K562 (cell line): ENCODE measurements around the gene REEP2. TPM values are rescaled to one million over a fixed set of nuclear protein-coding genes. Genes with fewer than 3 reads are reported as not detected.
A peak's percentile ranks its signal among the peaks of the same experiment; 100 is the strongest.

ENCODE experiments used
- CHD2 ChIP-seq: IDR thresholded peaks from 2 replicates; pipeline ENCODE4 v1.6.1; 2011; ENCODE audit warnings: low read depth, low read length
- CREM ChIP-seq: IDR thresholded peaks from 2 replicates; pipeline ENCODE4 v1.6.1; 2014; ENCODE audit warnings: antibody characterized with exemption, low read depth
- HMGN3 ChIP-seq: IDR thresholded peaks from 2 replicates; pipeline ENCODE4 v1.6.1; 2011; ENCODE audit warnings: borderline replicate concordance, low read depth, mild to moderate bottlenecking, mixed read lengths, low read length; ENCODE audit not compliant: insufficient read length; ENCODE audit errors: extremely low read depth
- NONO ChIP-seq, 2 experiments: fragments of 200-400 bp in 1 of 2; fragments of 450-650 bp in 1 of 2; formaldehyde crosslinking in 1 of 2; IDR thresholded peaks; 2 replicates each; pipeline ENCODE4 v1.6.1; 2017; ENCODE audit warnings: low read depth in 2 of 2, mild to moderate bottlenecking in 2 of 2, moderate library complexity in 2 of 2, low read length in 1 of 2
- PHB ChIP-seq: fragments of 250-450 bp; sonication (Bioruptor Pico); IDR thresholded peaks from 2 replicates; pipeline ENCODE4 v1.5.0; 2021
- POLR2B ChIP-seq: fragments of 450-650 bp; IDR thresholded peaks from 2 replicates; pipeline ENCODE4 v1.6.1; 2018; ENCODE audit warnings: low read depth; ENCODE audit not compliant: partially characterized antibody
- POLR2G ChIP-seq: fragments of 200-400 bp; formaldehyde crosslinking; IDR thresholded peaks from 2 replicates; pipeline ENCODE4 v1.6.1; 2017; ENCODE audit warnings: low read depth, mild to moderate bottlenecking, antibody characterized with exemption, low read length, moderate library complexity
- SIN3A ChIP-seq, 2 experiments: fragments of 150-350 bp in 1 of 2; IDR thresholded peaks; 2 replicates each; pipeline ENCODE4 v1.6.1; 2011 to 2016; ENCODE audit warnings: borderline replicate concordance in 2 of 2, low read depth in 2 of 2, low read length in 2 of 2, mild to moderate bottlenecking in 2 of 2, moderate library complexity in 2 of 2; ENCODE audit not compliant: control insufficient read depth in 1 of 2
- SIX5 ChIP-seq, 2 experiments: IDR thresholded peaks; 2 replicates each; pipeline ENCODE4 v1.6.1; 2011; ENCODE audit warnings: low read length in 2 of 2, borderline replicate concordance in 1 of 2, low read depth in 1 of 2, mild to moderate bottlenecking in 1 of 2, moderate library complexity in 1 of 2; ENCODE audit not compliant: insufficient read depth in 1 of 2
- ZNF57 ChIP-seq: fragments of 450-650 bp; formaldehyde crosslinking; IDR thresholded peaks from 2 replicates; pipeline ENCODE4 v1.4.0; 2020; ENCODE audit warnings: mild to moderate bottlenecking, moderate library complexity
- polyA plus RNA-seq, 8 experiments: library from polyadenylated mRNA; depleted of rRNA in 4 of 8; stranded (reverse) in 5 of 8; unstranded in 3 of 8; fragments of >200 nt; fragmentation: Nextera tagmentation in 2 of 8; fragmentation: Illumina TruSeq in 1 of 8; extraction: Ambion mirVana in 2 of 8; extraction: Trizol in 1 of 8; gene quantifications; 2 replicates each; pipeline versions ENCODE4 v1.2.1 to v1.2.3, GENCODE V29; 2011 to 2014; ENCODE audit warnings: inconsistent platforms in 1 of 8, missing spikeins in 1 of 8
- total RNA-seq, 7 experiments: library from RNA; depleted of rRNA in 6 of 7; stranded (reverse); fragments of >200 nt in 6 of 7; fragmentation: Illumina TruSeq in 2 of 7; extraction: Trizol in 2 of 7; gene quantifications; 2 replicates each; pipeline versions ENCODE4 v1.2.1 to v1.2.3, GENCODE V29; 2011 to 2021; ENCODE audit warnings: low replicate concordance in 1 of 7
- TF ChIP-seq, protein P1 (sequence below), 2 experiments: IDR thresholded peaks; 2 replicates each; pipeline ENCODE4 v1.6.1; 2012; ENCODE audit warnings: improper control_type of control experiment in 2 of 2, low read depth in 2 of 2, low read length in 2 of 2, borderline replicate concordance in 1 of 2
- TF ChIP-seq, protein P2 (sequence below), 2 experiments: fragments of 450-650 bp in 1 of 2; IDR thresholded peaks; 2 replicates each; pipeline ENCODE4 v1.6.1; 2011 to 2017; ENCODE audit warnings: low read depth in 2 of 2, antibody characterized with exemption in 1 of 2, borderline replicate concordance in 1 of 2, low read length in 1 of 2, mild to moderate bottlenecking in 1 of 2, mixed read lengths in 1 of 2; ENCODE audit not compliant: control insufficient read depth in 1 of 2
- TF ChIP-seq, protein P3 (sequence below): fragments of 250-450 bp; sonication (Bioruptor Pico); IDR thresholded peaks from 2 replicates; pipeline ENCODE4 v1.5.0; 2020; ENCODE audit warnings: mild to moderate bottlenecking, borderline replicate concordance

The REEP2 gene
- total and polyA plus RNA-seq, 9 of the 15 experiments (the other 6 are each of a cell fraction or from before 2014, with no cell fraction given): 0.03 to 1.1 (median 0.12) TPM; not detected in 1

DNA sequence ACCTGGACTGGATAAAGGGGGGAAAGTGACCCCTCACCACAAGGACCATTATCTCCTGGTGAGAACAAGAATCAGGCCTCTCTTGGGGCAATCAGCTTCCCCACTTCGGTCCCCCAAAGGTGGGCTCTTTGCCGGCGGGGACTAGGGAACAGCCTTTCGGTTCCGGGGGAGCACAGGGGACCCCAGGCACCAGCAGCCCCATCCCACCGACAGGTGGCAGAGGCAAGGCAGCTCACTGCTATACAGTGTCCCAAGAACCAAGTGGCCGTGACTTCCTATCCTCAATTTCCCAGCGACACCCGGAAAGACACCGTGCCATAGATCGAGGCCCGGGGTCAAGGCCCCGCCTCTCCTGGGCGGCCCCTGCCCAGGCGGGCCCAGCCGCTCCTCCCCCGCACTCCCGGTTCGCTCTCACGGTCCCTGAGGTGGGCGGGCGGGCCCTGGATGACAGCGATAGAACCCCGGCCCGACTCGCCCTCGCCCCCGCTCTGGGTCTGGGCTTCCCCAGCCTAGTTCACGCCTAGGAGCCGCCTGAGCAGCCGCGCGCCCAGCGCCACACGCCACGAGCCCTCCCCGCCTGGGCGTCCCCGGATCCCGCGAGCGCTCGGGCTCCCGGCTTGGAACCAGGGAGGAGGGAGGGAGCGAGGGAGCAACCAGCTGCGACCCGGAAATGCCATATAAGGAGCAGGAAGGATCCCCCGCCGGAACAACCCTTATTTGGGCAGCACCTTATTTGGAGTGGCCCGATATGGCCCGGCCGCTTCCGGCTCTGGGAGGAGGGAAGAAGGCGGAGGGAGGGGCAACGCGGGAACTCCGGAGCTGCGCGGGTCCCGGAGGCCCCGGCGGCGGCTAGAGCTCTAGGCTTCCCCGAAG lies 25.8 kb downstream of the REEP2 start (continued):
- TF ChIP-seq, protein P1, sequence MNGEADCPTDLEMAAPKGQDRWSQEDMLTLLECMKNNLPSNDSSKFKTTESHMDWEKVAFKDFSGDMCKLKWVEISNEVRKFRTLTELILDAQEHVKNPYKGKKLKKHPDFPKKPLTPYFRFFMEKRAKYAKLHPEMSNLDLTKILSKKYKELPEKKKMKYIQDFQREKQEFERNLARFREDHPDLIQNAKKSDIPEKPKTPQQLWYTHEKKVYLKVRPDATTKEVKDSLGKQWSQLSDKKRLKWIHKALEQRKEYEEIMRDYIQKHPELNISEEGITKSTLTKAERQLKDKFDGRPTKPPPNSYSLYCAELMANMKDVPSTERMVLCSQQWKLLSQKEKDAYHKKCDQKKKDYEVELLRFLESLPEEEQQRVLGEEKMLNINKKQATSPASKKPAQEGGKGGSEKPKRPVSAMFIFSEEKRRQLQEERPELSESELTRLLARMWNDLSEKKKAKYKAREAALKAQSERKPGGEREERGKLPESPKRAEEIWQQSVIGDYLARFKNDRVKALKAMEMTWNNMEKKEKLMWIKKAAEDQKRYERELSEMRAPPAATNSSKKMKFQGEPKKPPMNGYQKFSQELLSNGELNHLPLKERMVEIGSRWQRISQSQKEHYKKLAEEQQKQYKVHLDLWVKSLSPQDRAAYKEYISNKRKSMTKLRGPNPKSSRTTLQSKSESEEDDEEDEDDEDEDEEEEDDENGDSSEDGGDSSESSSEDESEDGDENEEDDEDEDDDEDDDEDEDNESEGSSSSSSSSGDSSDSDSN (IDR thresholded peaks at IDR 0.05; ENCODE audit: borderline replicate concordance in 1 of 2, low read depth in 2 of 2, low read length in 2 of 2): no peak
- TF ChIP-seq HMGN3 (peak; percentile 79), CREM (peak; percentile 53), PHB (CRISPR knock-in tag) (peak; percentile 90), SIN3A (IDR thresholded peaks at IDR 0.05; ENCODE audit: borderline replicate concordance in 2 of 2, control insufficient read depth in 1 of 2, low read depth in 2 of 2, low read length in 2 of 2) (peak in 1 of 2 experiments; percentile 87; a peak in 2 of 4 replicates), POLR2B (peak; percentile 82), ZNF57 (CRISPR knock-in tag) (no peak), POLR2G (peak; percentile 80), CHD2 (peak; percentile 93), SIX5 (IDR thresholded peaks at IDR 0.05; ENCODE audit: borderline replicate concordance in 1 of 2, insufficient read depth in 1 of 2, low read depth in 1 of 2, low read length in 2 of 2) (no peak), NONO (IDR thresholded peaks at IDR 0.05; ENCODE audit: low read depth in 2 of 2, low read length in 1 of 2) (peak in 1 of 2 experiments; percentile 77; a peak in 1 of 4 replicates)
- TF ChIP-seq, protein P2, sequence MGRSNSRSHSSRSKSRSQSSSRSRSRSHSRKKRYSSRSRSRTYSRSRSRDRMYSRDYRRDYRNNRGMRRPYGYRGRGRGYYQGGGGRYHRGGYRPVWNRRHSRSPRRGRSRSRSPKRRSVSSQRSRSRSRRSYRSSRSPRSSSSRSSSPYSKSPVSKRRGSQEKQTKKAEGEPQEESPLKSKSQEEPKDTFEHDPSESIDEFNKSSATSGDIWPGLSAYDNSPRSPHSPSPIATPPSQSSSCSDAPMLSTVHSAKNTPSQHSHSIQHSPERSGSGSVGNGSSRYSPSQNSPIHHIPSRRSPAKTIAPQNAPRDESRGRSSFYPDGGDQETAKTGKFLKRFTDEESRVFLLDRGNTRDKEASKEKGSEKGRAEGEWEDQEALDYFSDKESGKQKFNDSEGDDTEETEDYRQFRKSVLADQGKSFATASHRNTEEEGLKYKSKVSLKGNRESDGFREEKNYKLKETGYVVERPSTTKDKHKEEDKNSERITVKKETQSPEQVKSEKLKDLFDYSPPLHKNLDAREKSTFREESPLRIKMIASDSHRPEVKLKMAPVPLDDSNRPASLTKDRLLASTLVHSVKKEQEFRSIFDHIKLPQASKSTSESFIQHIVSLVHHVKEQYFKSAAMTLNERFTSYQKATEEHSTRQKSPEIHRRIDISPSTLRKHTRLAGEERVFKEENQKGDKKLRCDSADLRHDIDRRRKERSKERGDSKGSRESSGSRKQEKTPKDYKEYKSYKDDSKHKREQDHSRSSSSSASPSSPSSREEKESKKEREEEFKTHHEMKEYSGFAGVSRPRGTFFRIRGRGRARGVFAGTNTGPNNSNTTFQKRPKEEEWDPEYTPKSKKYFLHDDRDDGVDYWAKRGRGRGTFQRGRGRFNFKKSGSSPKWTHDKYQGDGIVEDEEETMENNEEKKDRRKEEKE (IDR thresholded peaks at IDR 0.05; ENCODE audit: borderline replicate concordance in 1 of 2, control insufficient read depth in 1 of 2, low read depth in 2 of 2, low read length in 1 of 2): no peak
- TF ChIP-seq, protein P3, sequence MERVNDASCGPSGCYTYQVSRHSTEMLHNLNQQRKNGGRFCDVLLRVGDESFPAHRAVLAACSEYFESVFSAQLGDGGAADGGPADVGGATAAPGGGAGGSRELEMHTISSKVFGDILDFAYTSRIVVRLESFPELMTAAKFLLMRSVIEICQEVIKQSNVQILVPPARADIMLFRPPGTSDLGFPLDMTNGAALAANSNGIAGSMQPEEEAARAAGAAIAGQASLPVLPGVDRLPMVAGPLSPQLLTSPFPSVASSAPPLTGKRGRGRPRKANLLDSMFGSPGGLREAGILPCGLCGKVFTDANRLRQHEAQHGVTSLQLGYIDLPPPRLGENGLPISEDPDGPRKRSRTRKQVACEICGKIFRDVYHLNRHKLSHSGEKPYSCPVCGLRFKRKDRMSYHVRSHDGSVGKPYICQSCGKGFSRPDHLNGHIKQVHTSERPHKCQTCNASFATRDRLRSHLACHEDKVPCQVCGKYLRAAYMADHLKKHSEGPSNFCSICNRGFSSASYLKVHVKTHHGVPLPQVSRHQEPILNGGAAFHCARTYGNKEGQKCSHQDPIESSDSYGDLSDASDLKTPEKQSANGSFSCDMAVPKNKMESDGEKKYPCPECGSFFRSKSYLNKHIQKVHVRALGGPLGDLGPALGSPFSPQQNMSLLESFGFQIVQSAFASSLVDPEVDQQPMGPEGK (CRISPR knock-in tag): no peak
